ENCODE results near the gene FRMPD3. TPM values are rescaled to one million over a fixed set of nuclear protein-coding genes. Genes with fewer than 3 reads are reported as not detected.

Gene FRMPD3
- total RNA-seq, 1 experiment from 2014 or later, result 0.20 TPM

DNA sequence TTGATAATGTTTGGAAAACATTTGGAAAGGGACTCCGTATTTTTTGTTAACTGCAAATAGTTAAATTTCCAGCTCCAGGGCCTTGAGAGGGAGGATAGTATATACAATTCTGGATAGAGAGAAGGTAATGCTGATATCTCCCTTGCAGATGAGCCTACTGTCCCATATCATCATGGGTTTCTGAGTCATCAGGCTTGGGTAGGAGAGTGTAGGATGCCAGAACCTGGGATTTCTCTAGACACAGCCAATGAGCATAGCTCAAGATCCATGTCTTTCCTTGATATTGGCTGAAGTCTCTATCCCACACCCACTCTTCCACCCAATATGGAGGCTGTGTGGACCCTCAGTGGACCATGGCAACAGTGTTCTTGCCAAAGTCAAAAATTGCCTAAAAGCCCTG, 7.8 kb downstream of the FRMPD3 start:
- intact Hi-C loops (cut with micrococcal nuclease; ENCODE audit: unreplicated experiment), result no loop called here
- Histone ChIP-seq H3K4me1 (replicated peaks; ENCODE audit: insufficient read depth) (peaks cover 26% of the 10 kb centered on the region), H3K4me3 (no peak overlapping the region), H3K27me3 (ENCODE audit: insufficient read depth, low read depth) (no peaks in the 10 kb centered on the region), H3K9me3 (ENCODE audit: insufficient read depth, low read depth) (no peaks in the 10 kb centered on the region), H4K20me1 (ENCODE audit: insufficient read depth) (no peaks in the 10 kb centered on the region), H3K79me2 (ENCODE audit: low read depth) (no peaks in the 10 kb centered on the region), H3K9me2 (ENCODE audit: insufficient read depth) (no peaks in the 10 kb centered on the region), H3K27ac (no peak overlapping the region), H3K36me3 (ENCODE audit: low read depth) (no peaks in the 10 kb centered on the region), H3F3A (ENCODE audit: insufficient read depth, low read depth) (peaks cover 12% of the 10 kb centered on the region), H3K4me2 (no peak overlapping the region), H2AFZ (no peak overlapping the region)
- POLR2A ChIA-PET (ENCODE audit: unreplicated experiment), result no interaction called here
- CTCF ChIA-PET, result no interaction called here
- BruUV-seq (replicated peaks), result no TSS peak
- no peak for DNase-seq
- TF ChIP-seq EZH2 (IDR thresholded peaks at IDR 0.05; ENCODE audit: low read depth), result no peak
- TF ChIP-seq, protein P1, sequence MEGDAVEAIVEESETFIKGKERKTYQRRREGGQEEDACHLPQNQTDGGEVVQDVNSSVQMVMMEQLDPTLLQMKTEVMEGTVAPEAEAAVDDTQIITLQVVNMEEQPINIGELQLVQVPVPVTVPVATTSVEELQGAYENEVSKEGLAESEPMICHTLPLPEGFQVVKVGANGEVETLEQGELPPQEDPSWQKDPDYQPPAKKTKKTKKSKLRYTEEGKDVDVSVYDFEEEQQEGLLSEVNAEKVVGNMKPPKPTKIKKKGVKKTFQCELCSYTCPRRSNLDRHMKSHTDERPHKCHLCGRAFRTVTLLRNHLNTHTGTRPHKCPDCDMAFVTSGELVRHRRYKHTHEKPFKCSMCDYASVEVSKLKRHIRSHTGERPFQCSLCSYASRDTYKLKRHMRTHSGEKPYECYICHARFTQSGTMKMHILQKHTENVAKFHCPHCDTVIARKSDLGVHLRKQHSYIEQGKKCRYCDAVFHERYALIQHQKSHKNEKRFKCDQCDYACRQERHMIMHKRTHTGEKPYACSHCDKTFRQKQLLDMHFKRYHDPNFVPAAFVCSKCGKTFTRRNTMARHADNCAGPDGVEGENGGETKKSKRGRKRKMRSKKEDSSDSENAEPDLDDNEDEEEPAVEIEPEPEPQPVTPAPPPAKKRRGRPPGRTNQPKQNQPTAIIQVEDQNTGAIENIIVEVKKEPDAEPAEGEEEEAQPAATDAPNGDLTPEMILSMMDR (conservative IDR thresholded peaks at IDR 0.05), result no peak

DNA sequence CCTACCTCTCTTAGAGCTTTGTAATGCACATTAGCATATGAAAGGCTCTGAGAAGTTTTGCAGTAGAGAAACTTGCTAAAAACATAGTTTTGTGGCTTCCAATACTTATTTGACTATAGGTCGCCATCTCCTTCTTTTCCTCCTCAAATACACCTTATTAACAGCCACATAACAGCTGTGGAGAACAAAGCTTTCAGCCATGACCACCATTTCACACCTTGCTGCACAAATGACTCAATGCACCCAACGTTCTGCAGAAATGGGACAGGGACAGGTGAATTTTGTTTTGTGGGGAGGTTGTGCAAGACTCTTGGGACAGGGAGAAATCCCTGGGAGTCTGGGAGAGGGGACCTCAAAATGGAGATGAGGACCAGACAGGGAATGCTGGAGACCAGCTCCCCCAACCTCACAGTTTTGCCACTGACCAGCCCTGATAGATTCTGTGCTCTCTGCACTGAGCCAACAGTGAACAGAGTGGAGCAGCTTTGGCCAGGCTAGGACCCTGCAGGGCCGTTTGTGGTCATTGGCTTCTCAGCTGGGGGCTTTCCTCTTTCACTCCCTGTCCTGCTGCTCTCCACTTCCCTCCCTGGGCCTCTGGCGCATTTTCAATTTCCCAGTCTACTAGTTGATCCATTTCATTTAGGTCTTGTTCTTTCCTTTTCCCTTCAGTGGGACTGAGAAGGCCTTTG, 16.6 kb downstream of the FRMPD3 start:
- no TSS peak for BruUV-seq (replicated peaks)
- H2AFZ ChIP-seq, result no peak overlapping the region
- no peaks in the 10 kb centered on the region for H3K27me3 ChIP-seq (ENCODE audit: insufficient read depth, low read depth)
- no peaks in the 10 kb centered on the region for H3F3A ChIP-seq (ENCODE audit: insufficient read depth, low read depth)
- ChIA-PET CTCF (no interaction called here), POLR2A (ENCODE audit: unreplicated experiment) (no interaction called here)
- H4K20me1 ChIP-seq (ENCODE audit: insufficient read depth), result no peaks in the 10 kb centered on the region
- H3K36me3 ChIP-seq (ENCODE audit: low read depth), result no peaks in the 10 kb centered on the region
- H3K79me2 ChIP-seq (ENCODE audit: low read depth), result no peaks in the 10 kb centered on the region
- H3K9me3 ChIP-seq (ENCODE audit: insufficient read depth, low read depth), result no peaks in the 10 kb centered on the region
- 0 out of 2 replicates have a peak, but pooled peaks cover 5% of the 10 kb centered on the region for H3K4me1 ChIP-seq (replicated peaks; ENCODE audit: insufficient read depth)
- no peak overlapping the region for H3K4me3 ChIP-seq
- no peak overlapping the region for H3K27ac ChIP-seq
- H3K9me2 ChIP-seq (ENCODE audit: insufficient read depth), result no peaks in the 10 kb centered on the region
- intact Hi-C loops (cut with micrococcal nuclease; ENCODE audit: unreplicated experiment), result no loop called here
- DNase-seq, result no peak
- TF ChIP-seq, protein P1 (conservative IDR thresholded peaks at IDR 0.05), result no peak
- TF ChIP-seq EZH2 (IDR thresholded peaks at IDR 0.05; ENCODE audit: low read depth), result no peak
- no peak overlapping the region for H3K4me2 ChIP-seq

DNA sequence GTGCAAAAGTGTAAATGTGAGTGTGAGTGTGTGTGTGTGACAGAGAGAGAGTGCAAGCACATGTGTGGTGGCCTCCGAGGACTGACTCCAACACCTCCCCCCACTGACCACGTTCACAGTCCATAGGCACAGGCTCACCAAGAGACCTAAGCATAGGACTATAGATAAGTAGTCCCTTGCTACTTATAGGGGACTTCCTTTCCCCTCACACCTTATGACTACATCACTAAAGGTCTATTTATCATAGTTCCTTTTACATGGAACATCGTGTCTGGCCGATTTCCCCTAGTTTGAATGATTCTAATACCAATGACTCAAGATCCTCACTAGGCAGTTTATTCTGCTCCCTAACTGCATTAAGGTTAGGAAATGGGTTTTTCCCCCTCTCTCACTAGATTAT, 17.8 kb downstream of the FRMPD3 start:
- Histone ChIP-seq H3K4me2 (no peak overlapping the region), H3F3A (ENCODE audit: insufficient read depth, low read depth) (no peaks in the 10 kb centered on the region), H2AFZ (no peak overlapping the region), H3K79me2 (ENCODE audit: low read depth) (no peaks in the 10 kb centered on the region), H3K27ac (no peak overlapping the region), H3K4me1 (replicated peaks; ENCODE audit: insufficient read depth) (0 out of 2 replicates have a peak, but pooled peaks cover 5% of the 10 kb centered on the region), H3K36me3 (ENCODE audit: low read depth) (no peaks in the 10 kb centered on the region), H3K27me3 (ENCODE audit: insufficient read depth, low read depth) (no peaks in the 10 kb centered on the region), H3K4me3 (no peak overlapping the region), H3K9me2 (ENCODE audit: insufficient read depth) (no peaks in the 10 kb centered on the region), H3K9me3 (ENCODE audit: insufficient read depth, low read depth) (no peaks in the 10 kb centered on the region), H4K20me1 (ENCODE audit: insufficient read depth) (no peaks in the 10 kb centered on the region)
- ChIA-PET POLR2A (ENCODE audit: unreplicated experiment) (no interaction called here), CTCF (no interaction called here)
- no peak for DNase-seq
- BruUV-seq (replicated peaks), result no TSS peak
- intact Hi-C loops (cut with micrococcal nuclease; ENCODE audit: unreplicated experiment), result no loop called here
- TF ChIP-seq, protein P1 (conservative IDR thresholded peaks at IDR 0.05), result no peak
- TF ChIP-seq EZH2 (IDR thresholded peaks at IDR 0.05; ENCODE audit: low read depth), result no peak
